Activated CD4-positive, alpha-beta T cell treated with anti-CD3 and anti-CD28 coated beads, Interleukin-2, amount 50 U/mL, for 1 hour (primary cell): ENCODE results near the gene FNDC3B.
"Not testable (repeated sequence)": the region's sequence is repeated elsewhere in the genome, so short reads cannot be mapped to it uniquely, and the experiment has no call there.

ENCODE experiments used
- DNase-seq: peaks from one replicate; pipeline ENCODE4 v3.0.0-alpha.2; 2020

The FNDC3B gene

DNA sequence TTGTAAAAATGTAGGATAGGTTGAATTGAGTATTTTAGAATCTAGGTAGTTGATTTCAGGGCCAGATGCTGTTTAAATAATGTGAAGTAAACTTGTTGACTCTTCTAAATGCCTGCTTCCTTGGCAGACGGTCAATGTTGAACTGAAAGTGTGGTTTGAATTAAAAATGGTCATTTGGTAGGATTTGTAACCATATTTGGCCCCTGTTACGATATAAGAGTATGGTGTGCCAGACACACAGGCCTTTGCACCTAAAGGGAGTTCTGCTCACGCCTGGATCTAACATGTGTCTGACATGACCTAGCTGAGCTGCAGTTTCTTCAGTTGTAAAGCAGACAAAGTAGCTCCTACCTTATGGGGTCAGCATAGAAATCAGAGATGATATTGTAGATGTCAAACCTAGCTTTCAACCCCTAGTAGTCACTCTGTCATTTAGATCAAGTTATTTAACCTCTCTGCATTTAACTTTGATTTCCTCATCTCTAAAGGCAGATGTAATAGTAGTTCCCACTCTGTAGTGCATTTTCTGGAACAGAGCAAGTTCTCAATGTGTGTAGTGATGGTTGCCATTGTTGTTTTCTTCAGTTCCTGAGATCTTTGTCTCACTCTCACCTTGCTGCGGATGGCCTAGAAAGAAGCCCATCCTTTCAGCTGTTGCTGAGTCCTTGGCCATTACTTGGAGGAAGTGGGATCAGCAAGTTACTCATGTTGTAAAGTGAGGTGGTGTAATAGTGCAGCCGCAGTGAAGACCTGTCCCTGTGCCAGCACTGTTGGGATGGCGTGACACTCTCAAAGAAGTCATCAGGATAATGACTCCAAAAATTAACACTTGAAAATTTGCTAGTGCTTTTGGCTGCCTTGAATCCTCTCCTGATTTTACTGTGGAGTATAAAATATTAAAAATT is 318.7 kb downstream of the FNDC3B start:
- no peak for DNase-seq

DNA sequence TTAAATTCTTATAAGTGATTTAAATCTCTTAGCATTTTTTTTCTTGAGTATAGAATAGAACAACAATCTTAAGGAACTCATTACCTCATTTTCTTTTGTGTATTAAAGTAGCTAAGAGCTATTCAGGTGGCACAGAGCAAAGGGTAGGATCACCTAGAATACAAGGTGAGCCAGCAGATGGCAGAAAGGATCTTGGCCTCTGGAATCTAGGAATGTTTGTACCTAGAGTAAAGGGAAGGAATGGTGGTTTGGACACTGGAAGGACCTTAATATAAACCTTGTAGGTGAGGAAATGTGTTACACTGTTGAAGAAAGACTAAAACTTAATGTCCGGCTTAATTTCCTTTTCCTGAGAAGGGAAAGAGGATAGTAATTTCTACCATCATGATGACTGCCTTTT is 319.9 kb downstream of the FNDC3B start:
- no peak for DNase-seq

DNA sequence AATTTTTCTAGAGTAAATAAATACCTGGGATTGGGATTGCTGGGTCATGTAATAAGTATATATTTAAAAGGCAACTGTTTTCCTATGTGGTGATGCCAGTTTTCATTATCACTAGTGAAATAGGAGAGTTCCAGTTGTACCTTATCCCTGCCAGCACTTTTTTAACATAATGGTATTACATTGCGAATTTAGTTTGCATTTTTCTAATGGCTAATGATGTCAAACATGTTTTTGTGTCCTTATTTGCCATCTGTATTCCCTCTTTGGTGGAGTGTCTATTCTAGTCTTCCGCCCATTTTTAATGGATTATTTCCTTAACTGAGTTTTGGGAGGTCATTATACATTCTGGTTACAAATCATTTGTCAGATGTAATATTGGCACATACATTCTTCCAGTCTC is 320.6 kb downstream of the FNDC3B start:
- DNase-seq: no peak

DNA sequence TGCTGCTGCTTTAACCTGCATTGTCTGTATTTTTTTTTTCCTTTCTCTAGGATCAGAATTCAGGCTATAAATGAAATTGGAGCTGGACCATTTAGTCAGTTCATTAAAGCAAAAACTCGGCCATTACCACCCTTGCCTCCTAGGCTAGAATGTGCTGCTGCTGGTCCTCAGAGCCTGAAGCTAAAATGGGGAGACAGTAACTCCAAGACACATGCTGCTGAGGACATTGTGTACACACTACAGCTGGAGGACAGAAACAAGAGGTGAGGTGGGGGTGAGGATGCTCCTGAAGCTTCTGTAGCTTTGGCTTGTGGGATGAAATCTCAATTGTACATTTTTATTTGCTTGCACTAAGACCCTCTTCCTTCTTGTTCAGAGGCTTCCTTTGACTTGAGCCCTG is 323.2 kb downstream of the FNDC3B start:
- no peak for DNase-seq

DNA sequence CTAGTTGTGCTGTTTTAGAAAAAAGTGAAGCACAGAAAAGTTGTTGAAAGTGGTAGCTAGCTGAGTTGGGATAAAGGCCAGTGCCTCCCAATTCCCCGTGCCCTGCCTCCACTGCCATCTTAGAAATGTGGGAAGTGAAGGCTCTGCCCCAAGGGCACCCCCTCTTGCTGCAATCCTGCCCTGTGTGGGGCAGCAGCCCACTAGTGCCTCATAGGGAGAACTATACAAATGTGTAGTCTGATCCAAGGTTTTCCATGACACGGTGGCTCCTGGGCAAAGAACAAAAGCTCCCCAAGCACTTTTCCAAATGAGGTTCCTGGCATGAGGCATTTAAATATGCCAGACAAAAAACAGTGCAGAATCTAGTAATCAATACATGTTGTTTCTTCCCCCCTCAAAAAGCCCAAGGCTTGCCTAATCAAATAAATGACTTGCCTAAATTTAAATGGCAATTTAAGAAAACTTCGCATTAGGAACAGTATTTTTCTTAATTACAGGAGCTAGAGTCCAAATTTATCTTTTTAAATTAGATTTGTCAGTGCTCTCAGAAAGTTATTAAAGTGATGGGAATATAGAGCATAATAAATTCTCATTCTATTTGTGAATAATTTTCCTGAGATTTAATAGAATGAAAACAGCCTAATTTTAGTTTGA is 325.1 kb downstream of the FNDC3B start:
- DNase-seq: no peak

DNA sequence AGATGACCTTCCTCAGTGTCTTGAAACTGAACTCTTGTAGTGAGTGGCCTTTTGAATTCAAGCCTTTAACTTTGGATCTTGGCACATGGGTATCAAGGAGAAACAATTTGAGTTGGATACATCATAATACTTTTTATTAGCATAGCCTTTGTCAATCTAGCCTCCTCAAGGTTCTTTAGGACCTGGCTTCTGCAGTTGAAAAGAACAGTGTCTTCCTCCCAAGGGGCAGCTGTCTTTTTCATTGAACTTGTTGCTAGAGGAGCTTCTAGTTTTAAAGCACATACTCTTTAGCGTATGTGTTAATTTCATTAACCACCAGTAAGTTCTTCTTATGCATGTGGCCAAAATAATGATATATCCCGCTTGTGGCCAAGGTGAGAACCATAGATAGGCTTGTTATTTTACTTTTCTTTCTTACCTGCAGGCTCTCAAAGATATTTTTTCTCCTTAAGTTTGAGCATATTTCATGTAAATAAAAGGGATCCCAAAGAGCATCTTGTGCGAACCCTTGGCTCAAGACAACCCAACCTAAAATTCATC is 325.7 kb downstream of the FNDC3B start:
- DNase-seq: no peak

DNA sequence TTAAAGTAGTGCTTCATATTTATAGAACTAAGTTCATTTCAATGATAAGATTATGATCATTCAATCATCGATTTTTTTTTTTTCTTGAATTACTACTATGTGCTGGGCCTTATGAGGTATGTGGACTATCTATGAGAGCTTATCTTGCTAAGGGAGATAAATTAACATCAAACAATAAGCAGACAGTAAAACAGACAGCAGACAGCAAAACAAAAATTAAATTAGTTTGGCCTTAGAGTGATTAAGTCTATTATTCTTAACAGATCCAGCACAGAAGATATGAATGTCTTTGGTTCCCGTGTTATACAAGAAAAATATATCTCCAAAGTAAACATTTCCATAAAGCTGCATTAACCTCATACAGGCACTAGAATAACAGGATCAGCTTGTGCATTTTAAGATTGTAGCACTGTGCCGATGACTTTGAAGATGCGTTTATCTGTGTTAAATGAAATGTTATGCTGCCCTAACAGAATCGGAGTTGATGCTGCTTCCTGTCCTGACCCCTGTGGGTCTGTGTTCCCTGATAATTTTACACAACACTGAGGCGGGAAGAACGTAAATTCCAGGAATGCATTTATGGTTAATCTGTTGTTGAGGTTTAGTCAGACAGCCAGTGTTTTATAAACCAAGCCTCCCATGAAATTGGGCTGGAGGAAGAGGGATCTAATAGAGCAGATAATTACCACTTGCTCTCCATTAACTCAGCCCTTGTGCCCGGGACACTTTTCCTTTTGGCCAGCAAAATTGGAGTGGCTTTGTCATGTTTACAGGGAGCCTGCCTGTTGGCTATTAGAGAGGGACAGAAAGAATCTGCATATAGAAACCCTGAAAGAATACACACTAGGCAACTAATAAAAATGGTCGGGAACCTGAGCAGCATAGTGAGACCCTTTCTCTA is 328.1 kb downstream of the FNDC3B start:
- DNase-seq: no peak

DNA sequence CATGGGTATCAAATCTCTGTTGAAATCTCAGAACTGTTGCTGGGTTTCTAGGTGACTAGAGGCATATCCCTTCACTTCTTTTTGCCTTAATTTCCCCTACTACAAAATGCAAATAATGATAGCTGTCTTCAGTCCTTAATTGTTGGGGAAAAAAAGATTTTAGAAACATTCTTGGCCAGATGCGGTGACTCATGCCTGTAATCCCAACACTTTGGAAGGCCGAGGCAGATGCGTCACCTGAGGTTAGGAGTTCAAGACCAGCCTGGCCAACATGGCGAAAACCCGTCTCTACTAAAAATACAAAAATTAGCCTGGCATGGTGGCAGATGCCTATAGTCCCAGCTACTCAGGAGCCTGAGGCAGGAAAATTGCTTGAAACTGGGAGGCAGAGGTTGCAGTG is 329.2 kb downstream of the FNDC3B start:
- not testable (repeated sequence) for DNase-seq

DNA sequence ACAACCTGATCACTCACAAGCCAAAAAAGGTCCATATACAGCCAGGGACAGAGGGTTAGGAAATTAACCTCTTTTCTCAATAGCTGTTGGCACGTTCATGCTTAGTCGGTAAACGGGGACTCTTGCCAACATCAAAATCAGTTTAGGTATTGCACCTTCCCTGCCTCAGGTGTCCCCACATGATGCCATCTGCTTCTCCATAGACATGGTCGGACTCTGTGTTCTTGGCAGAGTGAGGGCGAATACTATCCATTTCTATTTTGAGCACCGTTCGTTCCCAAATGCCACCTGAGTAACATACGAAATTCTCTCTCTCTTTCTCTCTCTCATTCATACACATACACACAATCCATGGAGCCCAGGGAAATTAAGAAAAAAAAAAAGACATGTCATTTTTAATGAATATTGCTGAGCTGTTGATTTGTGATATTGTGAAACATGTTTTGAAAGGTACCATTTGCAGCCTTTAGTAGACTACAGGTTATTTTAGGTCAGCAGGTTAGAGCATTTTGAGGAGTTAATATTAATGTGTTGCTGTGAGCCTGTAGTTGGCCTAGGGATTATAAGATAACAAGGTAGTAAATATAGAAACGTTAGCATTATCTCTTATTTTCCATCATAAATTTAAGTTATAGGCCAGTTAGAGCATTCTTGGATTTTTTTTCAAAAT is 330.3 kb downstream of the FNDC3B start:
- DNase-seq: no peak

DNA sequence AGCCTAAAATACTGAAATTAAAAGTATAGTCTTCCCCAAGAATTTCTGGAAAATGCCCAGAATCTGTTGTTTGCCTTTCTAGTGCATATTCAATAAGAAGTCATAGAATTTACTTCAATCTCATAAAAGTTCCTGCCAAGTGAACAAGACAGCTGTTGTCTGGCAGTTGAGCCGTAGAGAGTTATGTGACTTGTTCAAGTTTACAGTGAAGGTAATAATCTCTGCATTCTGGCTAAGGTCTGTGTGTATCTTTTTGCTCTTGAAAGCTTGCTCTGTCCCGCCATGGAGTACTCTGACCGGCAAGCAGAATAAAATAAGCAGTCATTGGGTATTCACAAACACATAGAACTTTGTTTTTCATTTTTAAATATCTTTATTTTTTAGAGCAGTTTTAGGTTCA is 331.0 kb downstream of the FNDC3B start:
- DNase-seq: no peak

DNA sequence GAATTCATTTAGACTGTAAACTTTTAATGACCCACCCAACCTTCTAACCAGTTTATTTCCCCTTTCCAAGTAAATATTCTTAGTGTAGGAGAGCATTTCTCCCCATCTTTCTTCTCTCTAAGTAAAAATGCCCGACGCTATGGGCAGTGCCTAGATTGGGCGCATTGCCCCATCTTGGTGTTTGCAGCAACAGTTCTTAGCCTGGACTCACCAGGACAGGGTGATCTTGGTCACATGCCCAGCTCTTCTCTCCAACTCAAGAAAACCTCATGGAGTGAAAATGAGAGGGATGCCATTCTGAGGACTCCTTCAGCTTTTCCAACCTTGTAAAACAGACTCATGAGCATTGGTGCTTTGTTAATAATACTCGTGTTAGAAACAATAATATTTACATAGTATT is 332.2 kb downstream of the FNDC3B start:
- DNase-seq: no peak

DNA sequence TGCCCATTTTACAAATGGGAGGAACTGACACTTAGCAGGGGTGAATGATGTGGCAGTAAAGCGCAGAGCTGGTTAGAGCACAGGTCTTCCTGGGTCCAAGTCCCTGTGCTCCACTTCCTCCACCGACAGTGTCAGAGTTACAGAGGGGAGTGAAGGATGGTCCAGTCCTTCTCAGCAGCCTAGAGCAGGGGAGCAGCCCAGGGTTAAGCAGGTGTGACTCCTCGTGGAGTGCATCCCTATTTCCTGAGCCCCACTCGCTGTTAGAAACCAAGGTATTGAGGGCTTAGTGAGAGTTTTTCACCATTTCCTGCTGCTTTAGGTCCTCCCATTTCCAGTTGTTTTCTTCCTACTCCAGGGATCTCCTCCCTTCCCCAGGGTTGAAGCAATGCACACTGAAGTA is 333.5 kb downstream of the FNDC3B start:
- DNase-seq: no peak

DNA sequence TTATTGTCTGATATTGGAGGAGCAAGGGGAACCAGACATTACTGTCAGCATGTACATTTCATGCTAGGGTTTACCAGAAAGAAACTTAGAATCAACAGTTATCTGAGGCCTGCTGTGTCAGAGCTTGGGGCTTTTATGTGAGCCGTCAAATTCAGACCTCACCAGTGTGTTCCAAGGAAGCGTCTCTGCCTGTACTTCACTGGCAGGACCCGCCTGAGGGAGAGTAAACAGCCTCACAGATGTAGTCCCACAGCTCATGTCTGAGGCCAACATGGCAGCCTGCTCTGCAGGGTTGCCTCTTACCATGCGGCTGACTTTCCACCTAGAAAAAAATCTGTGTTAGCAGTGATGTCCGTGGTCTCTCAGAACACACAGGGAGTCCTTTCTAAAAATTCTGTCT is 334.5 kb downstream of the FNDC3B start:
- no peak for DNase-seq

DNA sequence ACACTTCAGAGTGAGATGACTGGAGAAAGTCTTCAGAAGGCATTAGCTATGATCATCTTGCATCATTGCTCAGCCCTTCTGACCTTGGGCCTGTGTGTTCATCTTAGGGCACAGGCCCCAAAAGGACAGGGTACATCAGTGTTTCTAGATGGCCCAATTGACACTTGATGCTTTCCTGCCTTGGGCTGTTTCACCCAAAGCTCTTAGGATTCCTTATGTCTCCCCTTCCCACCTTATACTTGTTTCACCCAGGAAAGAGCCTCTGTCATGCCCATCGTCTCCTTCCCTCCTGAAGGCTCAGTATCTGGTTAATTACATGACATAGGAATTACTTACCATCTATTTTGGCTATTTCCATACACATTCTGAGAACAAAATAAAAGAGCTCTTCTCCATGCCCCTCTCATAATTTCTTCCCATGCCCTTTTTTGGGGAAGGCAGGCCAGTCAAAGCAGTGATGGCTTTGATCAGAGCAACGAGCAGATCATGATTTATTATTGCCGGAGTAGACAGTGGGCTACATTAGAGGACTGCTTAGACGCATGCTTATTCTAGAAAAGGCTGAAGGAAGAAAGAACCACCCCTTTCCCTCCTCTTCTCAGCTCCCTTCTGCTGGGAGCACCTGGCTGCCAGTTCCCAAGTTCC is 335.9 kb downstream of the FNDC3B start:
- DNase-seq: no peak

DNA sequence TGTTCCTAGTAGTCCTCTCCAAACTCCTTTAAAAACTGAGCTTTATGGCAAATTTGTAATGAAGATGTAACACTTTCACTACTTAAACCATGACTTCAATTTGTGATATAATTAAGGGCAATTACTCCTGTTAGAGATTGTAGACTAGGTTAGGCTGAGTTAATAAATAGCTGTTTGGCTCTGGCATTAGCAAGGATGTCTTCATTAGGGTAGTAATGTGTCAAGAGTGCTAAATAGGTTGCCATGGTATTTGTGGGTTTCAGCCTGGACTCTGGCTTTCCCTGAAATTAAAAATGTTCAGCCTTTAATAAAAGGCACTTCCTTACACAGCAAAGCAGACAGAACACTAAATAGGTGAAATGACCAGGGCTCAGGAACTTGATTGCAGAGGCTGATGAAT is 337.0 kb downstream of the FNDC3B start:
- DNase-seq: no peak

DNA sequence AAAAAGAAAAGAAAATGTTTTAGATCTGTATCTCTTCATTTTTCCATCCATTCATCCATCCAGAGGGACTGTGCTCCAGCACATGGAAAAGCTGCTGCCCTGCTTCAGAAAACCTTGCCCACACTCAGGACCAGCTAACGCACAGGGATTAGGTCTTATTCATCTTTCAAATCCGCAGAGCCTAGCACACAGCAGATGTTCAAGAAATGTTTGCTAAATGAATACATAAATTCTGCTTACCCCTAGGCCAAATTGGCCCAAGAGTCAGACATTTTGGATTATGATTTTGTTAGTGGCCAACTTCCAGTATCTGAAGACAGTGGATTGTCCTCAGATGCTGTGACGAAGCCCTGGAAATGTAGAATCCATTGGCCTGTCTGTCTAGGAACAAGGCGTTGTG is 337.5 kb downstream of the FNDC3B start:
- DNase-seq: no peak

DNA sequence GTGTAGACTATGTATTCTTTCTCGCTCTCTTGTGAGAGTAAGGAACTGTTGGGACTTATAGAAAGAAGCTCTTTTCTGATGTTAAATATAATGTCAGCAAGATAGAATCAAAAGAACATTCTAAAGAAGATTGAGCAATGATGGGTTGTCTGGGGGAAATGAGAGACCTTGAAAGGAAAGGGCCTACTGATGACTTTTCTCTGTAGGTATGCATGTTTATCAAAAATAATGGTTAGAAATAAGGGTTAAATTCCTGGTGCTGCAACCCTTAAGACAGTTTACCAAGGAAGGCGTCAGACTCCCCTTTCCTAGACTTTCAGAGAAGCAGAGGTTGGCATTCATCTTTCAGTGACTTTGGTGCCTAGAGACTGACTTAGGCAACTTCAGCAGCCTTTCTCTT is 339.1 kb downstream of the FNDC3B start:
- no peak for DNase-seq

DNA sequence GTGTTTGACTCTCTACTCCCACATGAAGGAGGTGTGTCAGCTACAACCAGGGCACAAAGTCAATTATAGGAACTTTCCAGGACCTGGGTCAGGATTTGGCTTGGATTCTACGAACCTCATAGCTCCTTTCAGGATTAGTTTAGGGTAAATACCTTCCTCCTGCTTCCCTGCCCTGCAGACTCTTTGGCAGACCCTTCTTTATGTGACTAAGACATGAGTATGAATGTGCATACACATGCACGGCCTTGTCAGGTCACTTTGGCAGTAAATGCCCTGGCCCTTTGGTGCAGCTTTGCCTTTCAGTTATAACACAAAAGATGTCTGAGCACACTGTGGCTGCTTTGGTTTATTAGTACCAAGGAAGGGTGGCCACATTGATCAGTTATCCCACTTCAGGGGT is 340.0 kb downstream of the FNDC3B start:
- no peak for DNase-seq

DNA sequence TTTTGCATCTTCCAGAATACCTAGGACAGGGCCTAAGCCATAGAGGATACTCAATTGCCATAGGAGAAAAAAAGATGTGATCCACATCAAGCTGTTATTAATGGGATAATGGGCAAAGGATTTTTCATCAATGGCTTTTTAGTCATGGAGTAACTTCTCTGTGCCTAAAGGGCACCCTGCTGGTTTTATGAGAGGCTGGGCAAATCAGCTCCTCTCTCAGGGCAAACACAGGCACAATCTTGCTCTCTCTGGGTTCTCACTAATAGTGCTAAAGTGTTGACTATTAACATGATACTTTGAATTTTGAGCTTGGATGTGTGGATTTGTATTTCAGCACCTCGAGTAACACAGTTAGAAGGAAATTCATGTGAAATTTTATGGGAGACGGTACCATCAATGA is 341.3 kb downstream of the FNDC3B start:
- no peak for DNase-seq

DNA sequence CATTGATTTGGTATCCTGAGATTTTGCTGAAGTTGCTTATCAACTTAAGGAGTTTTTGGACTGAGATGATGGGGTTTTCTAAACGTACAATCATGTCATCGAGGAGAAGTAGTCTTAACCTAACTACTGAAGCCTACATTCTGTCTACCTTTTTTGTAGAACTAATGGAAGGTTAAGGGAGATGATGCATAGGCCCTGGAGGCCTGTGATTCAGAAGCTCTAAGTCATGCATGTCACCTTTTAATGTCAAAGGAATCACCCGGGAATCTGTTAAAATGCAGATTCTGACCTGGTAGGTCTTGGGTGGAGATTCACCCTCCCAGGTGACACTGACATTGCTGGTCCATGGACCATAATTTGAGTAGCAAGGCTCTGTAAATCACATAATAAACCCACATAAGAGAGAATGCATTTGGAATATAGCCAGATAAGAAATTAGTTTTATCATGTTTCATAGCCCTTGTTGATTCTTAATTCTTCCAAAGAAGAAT is 344.0 kb downstream of the FNDC3B start:
- no peak for DNase-seq

DNA sequence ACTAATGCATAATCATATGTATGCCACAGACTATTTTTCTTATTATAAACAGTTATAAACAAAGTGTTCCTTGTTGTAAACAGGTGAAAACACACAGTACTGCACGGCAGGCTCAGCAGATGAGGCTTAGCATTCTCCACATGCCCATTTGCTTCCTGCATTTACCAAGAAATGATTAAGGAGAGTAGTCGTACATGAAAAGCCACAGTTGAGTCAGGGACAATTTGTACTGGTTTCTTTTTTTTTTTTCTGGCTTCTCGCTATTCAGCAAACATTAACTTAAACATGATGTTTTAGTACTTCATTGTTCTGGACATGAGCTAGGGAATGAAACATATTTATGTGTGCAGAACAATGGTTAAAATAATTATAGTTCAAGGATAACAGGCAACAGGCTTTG is 345.5 kb downstream of the FNDC3B start:
- no peak for DNase-seq

DNA sequence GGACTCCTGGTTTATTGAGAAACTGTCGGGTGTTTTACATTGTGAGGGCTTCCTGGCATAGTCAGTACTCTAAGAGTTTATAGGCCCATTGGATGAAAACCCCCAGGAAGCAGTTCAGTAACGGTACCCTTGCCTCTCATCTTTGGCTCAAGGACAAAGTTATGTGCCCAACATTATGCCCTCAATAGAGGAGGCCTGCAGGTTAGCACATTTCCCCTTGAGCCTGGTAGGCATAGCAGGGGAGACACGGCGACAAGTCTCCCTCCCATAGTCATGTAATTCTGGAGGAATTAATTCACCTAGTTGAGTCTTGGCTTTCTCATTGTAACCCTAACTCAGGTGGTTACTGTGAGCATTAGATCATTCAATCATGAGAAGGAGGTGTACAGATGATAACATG is 348.4 kb downstream of the FNDC3B start:
- no peak for DNase-seq
